CD4-positive, alpha-beta T cell treated with Interleukin-21 for 1 hour (primary cell): ENCODE measurements around the gene GLB1L.
A peak's percentile ranks its signal among the peaks of the same experiment; 100 is the strongest.
"Not testable (repeated sequence)": the region's sequence is repeated elsewhere in the genome, so short reads cannot be mapped to it uniquely, and the experiment has no call there.

Experiments
- DNase-seq: peaks from one replicate; pipeline ENCODE4 v3.0.0-alpha.2; 2020

The GLB1L gene

GRCh38 chr2:219245148-219245898 lies at the start of gene GLB1L, which contains the start of gene STK16:
Gene GLB1L (minus strand): TSS chr2:219245444. CDS start chr2:219243573, 1,871 bp downstream.
Gene STK16 (plus strand): TSS chr2:219245479. CDS start chr2:219246000, 521 bp downstream.
- peak; percentile 88 for DNase-seq

GRCh38 chr2:219294356-219295351 lies 49.4 kb upstream of the GLB1L start:
- peak; percentile 92 for DNase-seq

GRCh38 chr2:219293736-219294231 lies 48.5 kb upstream of the GLB1L start:
- no peak for DNase-seq

- DNase-seq: no peak
Observed at GRCh38 chr2:219292616-219293015, 47.4 kb upstream of the GLB1L start.

- no peak for DNase-seq
Observed at GRCh38 chr2:219291910-219292490, 46.8 kb upstream of the GLB1L start.

GRCh38 chr2:219291394-219291793 lies 46.1 kb upstream of the GLB1L start:
- DNase-seq: no peak

GRCh38 chr2:219290381-219291171 lies 45.3 kb upstream of the GLB1L start:
- DNase-seq: no peak

- DNase-seq: no peak
Observed at GRCh38 chr2:219289537-219290361, 44.5 kb upstream of the GLB1L start.

- no peak for DNase-seq
Observed at GRCh38 chr2:219289195-219289536, 43.9 kb upstream of the GLB1L start.

- no peak for DNase-seq
Observed at GRCh38 chr2:219287580-219288265, 42.5 kb upstream of the GLB1L start.

- not testable (repeated sequence) for DNase-seq
Observed at GRCh38 chr2:219287116-219287440, 41.8 kb upstream of the GLB1L start.

GRCh38 chr2:219286436-219287115 lies 41.3 kb upstream of the GLB1L start:
- DNase-seq: no peak

- no peak for DNase-seq
Observed at GRCh38 chr2:219285894-219286425, 40.7 kb upstream of the GLB1L start.

GRCh38 chr2:219285373-219285735 lies 40.1 kb upstream of the GLB1L start:
- DNase-seq: no peak

- no peak for DNase-seq
Observed at GRCh38 chr2:219284501-219285372, 39.5 kb upstream of the GLB1L start.

- no peak for DNase-seq
Observed at GRCh38 chr2:219282943-219283581, 37.8 kb upstream of the GLB1L start.

- no peak for DNase-seq
Observed at GRCh38 chr2:219282375-219282774, 37.1 kb upstream of the GLB1L start.

- DNase-seq: no peak
Observed at GRCh38 chr2:219281588-219281987, 36.3 kb upstream of the GLB1L start.

GRCh38 chr2:219280651-219281050 lies 35.4 kb upstream of the GLB1L start:
- no peak for DNase-seq
